Myocyte (in vitro differentiated cells): Measurements from ENCODE around the gene OGDHL. TPM values are rescaled to one million over a fixed set of nuclear protein-coding genes. Genes with fewer than 3 reads are reported as not detected.
A peak's percentile ranks its signal among the peaks of the same experiment; 100 is the strongest.
"Not testable (repeated sequence)": the region's sequence is repeated elsewhere in the genome, so short reads cannot be mapped to it uniquely, and the experiment has no call there.

Source experiments
- DNase-seq: peaks from one replicate; pipeline ENCODE4 v3.0.0-alpha.2; 2012; ENCODE audit warnings: low read depth
- total RNA-seq: library from RNA; depleted of rRNA; stranded (reverse); fragments of >200 nt; gene quantifications from 2 replicates; pipeline ENCODE4 v1.2.3, GENCODE V29; 2014

Gene OGDHL
- total RNA-seq, 1 donor from 2014 or later, result 0.05 TPM

DNA sequence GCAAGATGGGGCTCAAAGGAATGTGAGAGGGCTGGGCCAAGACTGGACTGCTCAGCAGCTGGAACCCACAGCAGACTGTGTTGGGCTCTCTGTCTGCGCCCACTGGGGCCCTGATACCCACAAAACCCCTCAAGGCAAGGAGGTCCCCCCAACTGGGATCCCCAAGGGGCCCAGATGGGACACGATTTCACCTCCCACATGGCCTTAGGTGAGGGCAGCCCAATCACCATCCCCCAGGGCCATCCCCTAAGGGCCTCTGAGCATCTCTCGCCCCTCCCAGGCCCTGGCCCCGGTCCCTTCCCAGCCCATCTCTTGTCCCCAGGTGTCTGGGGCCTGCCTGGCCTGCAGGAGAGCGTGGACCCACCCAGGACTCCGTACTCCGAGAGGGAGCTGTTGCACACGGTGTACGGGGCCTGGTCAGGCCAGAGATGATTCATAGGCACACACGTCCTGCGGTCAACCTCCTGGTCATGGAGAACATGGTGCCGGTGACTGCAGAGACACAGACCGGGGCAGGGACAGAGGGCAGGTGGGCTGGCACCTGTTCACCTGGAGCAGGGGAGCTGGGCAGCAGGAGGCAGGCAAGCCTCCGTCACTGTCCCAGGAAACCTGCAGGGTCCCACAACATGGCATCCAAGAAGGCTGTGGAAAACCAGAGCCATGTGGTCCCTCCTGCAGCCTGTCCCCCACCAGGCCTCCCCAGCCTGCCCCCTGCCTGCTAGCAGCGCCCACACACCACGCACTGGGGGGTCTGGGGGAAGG lies 21.6 kb downstream of the OGDHL start:
- no peak for DNase-seq

DNA sequence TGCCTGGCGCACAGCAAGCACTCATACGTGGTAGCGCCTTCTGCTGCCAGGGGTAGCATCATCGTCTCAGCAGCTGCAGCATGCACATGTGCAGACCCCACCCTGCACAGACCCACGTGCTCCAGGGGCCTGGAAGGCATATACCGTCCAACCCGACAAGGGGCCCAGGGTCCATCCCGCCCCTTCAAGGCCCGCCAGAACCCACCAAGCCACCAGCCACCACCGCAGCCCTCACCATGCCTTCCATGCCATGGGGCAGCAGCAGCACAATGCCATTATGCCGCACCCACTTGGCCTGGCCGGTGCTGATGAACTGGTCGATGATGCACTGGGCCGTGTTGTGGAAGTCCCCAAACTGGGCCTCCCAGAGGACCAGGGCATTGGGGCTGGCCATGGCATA lies 22.7 kb downstream of the OGDHL start:
- DNase-seq, result no peak

DNA sequence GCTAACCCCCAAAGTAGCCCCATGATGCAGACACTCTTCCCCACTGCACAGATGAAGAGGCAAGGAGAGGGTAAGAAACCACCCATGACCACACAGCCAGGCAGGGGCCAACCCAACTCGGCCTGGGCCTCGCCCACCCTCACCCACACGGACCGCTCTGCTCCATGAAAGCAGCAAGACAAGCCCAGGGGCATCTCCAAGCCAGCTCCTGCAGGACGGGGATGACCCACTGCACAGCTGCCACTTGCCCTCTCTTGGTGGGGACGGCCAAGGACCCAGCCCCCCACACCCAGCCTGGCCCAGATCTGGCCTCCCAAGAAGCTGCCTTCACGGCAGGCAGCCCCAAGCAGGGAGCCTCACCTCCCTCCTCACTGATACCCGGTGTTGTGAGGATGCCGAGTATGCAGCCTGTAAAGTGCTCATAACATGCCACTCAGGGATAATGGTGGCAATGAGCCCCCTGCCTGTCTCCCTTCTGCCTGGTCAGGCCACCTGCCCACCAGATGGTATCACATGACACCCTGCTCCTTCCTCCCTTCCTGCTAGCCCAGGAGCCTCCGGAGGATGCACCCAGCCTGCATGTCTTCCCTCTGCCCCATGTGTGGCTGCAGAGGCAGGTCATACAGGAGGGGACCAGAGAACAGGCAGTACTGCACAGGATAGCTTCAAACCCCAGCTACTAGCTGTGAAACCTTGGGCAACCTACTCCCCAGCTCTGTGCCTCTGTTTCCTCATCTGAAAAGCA lies 23.3 kb downstream of the OGDHL start:
- no peak for DNase-seq

DNA sequence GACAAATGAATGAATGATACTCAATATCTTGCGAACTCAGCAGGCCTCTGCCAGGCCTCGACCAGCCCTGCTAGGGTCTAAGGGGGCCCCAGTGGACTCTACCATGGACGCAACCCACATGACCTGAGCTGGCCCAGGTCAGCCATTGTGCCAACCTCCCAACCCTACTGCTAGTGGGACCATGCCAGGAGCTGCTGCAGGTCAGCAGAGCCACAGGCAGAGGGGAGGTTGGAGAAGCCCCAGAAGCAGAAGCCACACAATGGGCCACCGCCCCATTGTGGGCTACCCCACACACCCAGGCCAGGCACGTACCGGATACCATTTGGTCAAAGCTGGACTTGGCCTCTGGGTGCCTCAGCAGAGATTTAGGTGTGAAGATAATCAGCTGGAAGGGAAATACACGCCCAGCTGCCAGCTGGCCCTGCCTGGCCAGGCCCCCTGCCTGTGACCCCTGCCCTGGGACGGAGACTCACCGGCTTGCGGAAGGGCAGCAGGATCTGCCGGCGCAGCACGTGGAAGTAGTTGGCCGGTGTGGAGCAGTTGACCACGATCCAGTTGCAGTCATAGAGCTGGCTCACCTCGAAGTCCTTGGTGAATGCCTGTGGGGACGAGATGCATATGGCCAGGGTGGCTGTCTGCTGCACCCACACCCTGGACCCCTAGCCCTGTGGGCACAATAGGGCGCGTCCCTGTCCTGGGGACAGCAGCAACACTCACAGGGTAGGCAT lies 24.5 kb downstream of the OGDHL start:
- DNase-seq, result no peak

DNA sequence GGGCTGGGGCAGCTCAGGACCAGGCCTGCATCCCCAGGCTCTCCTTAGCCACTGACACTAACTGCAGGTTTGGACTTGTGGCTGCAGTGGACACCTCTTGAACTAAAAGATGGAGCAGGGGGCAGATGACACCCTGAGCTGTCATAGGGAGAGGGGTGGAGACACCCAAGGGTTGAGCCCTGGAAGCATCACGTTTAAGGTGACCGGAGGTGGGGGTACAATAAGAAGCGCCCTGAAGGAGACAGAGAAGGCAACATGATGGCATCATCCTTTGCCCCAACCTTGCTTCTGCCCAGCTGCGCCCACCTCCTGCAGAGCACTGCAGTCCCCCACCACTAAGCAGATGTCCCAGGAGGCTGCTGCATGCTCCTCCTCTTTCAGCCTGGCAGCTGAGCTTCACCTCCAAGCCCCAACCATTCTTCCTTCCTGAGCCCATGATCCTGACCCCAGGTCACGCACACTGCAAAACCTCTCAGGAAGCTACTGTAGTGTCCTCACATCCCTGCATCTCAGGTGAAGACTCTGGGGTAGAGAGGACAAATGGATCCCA lies 25.5 kb downstream of the OGDHL start:
- no peak for DNase-seq

DNA sequence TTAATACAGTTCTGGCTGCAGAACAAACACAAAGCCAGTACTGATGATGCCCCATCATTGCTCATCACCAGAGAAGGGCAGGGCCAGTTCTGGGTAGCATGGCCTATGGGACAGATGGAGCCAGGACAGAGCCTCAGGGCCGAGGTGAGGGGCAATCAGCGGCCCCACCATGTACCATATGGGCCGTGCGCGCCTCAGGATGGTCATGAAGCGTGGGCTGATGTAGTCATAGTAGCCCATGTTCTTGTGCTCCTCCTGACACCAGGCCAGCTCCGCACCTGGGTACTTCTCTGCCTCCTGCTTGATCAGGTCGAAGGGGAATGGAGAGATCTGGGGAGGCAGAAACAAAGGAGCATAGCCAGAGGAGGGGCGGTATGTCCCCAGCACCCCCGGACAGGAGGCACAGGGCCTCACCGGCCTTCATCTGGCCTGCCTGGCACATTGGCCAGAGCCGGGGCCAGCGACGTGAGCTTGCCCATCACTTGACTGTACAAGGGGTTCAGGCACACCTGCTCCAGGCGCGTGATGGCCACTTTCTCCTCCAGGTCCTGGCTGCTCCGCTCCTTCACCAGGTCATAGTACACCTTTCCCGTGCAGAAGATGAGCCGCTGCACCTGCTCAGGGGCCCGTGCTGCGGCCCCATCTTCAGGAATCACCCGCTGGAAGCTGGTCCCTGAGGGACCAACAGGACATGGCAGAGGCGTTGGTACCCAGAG lies 26.1 kb downstream of the OGDHL start:
- no peak for DNase-seq

DNA sequence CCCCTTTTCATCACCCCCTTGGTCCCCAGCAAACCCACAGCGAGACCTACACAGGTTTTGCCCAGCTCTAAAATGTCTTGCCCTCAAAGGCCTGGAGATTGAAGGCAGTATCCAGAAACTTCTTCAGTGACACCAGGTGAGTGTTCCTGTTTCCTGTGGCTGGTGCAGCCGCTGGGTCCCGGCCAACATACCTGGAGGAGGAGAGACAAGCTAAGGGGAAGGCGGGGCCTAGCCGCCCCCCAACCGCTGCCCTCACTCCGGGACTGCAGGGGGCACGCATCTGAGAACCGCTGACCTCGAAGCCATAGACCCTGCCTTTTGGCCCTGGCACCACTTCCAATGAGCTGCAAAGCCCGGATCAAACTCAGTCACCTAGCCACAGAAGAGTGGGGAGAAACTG lies 27.0 kb downstream of the OGDHL start:
- DNase-seq, result no peak

DNA sequence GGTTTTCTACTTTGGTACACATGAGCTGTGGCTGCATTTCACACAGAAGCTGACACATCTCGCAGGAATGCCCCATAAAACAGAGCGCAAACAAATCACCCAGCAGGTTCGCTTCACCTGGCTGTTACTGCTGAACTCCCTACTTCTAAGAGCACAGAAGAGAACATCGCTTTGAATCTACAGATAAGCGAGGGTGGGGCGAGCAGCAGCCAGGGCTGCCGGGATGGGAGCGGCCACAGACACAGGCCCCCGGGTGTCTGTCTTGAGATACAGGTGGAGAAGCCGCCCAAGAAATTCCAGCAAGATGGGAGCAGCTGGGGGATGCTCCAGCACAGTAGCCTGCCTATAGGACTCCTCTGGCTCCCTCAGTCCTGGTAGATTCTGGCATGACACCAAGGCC lies 27.4 kb downstream of the OGDHL start:
- DNase-seq, result no peak

DNA sequence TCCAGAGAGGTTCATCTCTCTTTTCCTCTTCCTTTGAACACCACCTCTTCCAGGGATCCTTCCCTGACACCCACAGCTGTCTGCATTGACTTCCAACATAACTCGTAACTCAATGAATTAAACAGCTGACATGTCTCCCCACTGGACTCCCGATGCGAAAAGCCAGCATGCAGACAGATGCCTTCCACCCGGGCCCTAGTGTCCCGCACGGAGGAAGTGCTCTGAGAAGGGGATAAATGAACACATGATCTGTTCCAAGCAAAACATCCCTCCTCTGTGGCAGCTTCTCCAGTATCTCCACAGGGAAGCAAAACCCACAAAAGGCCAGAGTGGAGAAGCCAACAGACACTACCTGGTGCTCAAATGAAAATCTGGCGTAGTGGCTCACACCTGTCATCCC lies 28.3 kb downstream of the OGDHL start:
- peak; percentile 14 for DNase-seq

DNA sequence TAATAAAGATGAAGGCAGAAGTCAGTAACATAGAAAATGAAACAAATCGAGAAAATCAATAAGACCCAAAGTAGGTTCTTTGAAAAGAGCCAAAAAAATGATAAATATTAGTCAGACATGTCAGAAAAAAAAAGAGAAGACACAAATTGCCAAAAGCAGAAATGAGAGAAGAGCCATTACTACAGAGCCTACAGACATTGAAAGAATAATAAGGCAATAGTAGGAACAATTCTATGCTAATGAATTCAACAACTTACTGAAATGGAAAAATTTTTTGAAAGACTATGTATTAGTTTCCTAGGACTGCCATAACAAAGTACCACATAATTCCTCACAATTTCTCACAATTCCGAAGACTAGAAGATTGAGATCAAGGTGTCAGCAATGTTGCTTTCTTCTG lies 35.5 kb downstream of the OGDHL start:
- DNase-seq, result no peak

DNA sequence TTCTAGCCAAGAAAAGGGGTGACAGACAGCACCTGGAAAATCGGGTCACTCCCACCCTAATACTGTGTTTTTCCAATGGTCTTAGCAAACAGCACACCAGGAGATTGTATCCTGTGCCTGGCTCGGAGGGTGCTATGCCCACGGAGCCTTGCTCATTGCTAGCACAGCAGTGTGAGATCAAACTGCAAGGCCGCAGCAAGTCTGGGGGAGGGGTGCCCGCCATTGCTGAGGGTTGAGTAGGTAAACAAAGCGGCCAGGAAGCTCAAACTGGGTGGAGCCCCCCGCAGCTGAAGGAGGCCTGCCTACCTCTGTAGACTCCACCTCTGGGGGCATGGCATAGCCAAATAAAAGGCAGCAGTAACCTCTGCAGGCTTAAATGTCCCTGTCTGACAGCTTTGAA lies 47.0 kb downstream of the OGDHL start:
- not testable (repeated sequence) for DNase-seq

DNA sequence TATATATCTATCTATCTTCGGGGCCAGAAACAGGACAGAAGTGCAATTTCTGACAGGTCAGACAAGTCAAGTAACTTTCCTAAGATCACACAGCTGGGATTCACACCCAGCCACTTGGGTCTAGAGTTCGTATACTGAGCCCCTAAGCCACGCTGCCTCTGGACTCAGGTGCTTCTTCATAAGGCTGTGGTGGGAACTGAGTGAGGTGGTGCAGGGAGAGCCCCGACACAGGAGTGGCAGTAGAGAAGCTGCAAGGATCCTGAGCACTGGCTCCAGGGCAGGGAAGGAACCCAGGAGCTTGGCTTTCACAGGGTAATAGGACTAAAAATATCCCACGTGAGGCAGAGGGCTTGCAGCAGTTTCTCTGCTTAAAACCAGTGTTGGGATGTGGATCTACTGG lies 48.9 kb downstream of the OGDHL start:
- DNase-seq, result no peak

DNA sequence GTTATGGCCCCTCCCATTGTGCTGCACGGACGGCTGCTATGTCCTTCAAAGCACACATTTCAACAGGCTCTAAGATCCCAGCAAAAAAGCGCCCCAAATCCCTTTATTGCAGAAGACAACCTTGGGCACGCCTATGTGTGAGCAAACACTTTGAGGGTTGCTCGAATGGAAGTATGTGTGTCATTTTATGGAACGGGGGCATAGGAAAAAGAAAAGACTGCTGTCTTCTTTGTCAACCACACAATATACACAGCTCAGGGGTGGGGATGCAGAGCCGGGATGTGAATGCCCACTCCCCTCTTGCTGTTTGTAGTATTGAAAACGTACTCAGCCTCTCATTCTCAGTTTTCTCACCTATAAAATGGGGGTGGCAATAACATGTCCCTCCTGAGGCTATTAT lies 50.6 kb downstream of the OGDHL start:
- no peak for DNase-seq

DNA sequence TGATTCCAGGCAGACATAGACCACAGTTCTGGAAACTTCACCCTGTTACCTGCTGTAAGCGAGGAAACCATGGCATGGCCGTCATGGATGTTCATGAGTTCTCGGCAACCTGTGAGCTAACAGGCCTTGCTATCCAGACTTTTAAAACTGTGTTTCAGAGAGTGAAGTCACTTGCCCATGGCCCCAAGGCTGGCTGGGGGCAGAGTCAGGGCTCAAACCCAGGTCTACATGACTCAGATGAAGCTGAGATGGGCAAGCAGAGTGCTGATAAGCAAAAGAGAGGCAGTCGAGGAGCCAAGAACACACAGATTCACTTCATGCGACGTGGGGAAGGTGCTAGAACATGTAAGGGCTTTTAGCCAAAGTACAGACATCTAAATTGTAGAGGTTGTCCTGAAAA lies 51.2 kb downstream of the OGDHL start:
- no peak for DNase-seq

DNA sequence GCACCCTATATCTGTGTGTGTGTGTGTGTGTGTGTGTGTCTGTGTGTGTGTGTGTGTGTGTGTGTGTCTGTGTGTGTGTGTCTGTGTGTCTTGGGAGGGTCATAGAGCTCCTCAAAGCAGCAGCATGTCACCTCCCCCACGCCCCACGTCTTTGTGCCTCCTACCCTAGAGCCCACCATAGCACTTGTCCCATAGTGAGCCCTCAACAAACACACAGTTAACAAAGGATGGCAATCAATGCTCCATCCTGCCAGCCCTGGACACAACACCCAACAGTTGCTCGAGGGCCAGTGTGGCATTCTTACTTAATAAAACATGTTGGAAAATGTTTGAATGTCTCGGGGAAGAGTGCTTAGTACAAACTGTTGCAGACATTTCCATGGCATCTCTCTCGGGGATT lies 52.2 kb downstream of the OGDHL start:
- no peak for DNase-seq

DNA sequence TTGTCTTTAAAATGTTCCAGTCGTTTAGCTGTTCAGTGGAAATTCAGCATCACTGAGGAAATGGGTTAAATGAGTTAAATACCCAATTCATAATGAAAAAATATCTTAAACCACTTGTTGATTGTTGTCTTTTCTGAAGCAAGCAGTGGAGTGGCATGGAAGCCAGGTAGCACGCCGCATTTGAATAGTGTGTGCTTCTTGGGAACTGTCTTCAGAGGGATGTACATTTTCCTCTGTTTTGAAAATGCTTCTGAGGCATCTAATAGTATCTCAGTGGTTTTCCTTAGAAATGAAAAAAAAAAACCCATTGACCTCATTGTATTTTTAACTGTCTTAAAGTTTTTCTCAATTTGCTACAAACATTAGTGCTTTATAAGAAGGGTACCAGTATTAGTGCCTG lies 54.5 kb downstream of the OGDHL start:
- no peak for DNase-seq

DNA sequence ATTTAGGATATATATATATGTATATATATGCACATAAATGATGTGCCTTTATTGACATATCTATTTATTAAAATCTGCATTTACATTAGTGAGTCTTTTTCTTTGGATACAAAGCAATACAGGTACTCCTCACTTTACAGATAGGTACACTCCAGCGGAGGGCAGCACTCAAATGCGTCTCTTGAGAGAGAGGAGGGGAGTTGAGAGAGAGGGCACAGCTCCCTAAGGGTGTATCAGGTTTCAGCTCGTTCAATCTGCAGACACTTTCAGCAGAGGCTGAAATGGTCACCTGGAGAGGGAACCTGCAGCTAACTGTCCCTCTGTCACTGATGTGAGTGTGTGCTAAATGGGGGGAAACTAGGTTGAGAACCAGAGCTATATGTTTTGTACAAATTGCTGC lies 61.1 kb downstream of the OGDHL start:
- DNase-seq, result no peak

DNA sequence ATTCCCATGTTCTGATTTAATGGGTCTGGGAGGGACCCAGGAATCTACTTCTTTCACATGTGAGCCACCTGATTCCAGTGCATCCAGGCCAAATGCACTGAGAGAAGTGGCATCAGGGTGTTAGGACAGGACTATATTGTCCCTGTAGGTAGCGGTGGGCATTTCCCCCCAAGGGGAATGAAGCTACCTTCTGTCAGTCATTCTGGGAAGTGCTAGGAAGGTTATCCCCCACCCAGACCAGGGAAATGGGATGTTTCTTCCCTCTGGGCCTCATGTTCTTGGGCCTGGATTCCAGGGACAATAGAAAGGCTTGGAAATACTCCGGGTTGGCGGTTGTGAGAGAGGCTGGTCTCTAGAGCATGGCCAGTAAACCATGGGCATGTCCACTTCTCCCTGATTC lies 61.9 kb downstream of the OGDHL start:
- DNase-seq, result no peak

DNA sequence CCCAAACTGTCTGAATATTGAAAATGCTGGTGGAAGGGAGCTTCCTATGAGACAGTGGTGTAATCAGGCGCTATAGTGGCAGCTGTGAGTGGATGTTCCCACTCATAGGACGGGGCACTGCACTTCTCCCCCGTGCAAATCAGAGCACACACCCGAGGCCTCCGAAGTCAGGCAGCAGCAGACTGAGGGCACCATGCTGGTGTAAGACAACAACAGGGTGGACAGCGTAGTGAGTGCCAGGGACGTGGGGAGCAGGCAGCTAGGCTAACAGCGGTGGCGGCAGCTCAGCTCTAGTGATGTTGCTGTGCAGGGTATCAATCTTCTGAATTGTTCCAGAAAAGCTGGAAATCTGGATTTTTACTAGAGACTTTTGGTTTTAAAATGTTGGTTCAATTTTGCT lies 63.4 kb downstream of the OGDHL start:
- no peak for DNase-seq

DNA sequence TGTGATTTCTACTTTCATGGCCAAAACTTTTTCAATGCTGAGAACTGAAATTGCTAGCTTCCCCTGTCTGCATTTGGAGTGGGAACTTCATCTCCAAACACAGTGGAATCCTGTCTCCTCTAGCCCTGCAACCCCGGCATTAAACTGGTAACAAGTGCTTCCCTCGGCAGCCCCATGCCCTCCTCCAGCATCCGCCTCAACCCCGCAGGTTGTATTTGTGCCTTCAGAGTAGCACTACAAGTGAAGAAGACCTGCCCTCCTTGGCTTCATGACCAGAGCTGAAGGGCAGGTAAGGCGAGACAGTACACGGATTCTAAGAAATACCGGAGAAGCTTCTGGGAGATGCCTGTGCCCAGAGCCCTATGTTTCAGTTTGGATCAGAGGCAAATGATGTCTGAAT lies 65.8 kb downstream of the OGDHL start:
- no peak for DNase-seq

DNA sequence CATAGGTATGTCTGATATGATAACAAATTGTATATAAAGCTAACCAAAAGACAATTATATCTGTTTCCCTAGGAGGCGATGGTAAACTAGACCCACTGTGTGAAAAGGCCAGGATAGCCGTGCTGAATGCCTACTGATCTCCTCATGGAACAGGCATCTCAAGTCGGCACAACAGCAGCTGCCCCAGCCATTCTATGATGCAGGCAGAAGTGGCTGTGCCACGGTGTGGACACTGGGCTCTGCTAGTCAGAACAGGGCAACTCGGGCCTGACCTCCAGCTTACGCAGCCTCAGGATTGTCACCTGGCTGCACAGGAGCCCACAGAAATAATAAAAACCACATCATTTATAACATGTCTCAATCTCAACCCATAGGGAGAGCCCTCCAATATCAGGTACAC lies 67.7 kb downstream of the OGDHL start:
- DNase-seq, result no peak
